Urinary bladder (tissue), 4 donors: ENCODE results near the gene FAM222A. TPM values are rescaled to one million over a fixed set of nuclear protein-coding genes. Genes with fewer than 3 reads are reported as not detected.

ENCODE experiments used
- DNase-seq: peaks from one replicate; pipeline ENCODE4 v3.0.0-alpha.2; 2015; ENCODE audit errors: extremely low spot score
- H3K27ac ChIP-seq: one replicate; pipeline ENCODE4 v1.5.1; 2013; ENCODE audit warnings: low read depth, mild to moderate bottlenecking, moderate library complexity
- H3K36me3 ChIP-seq: one replicate; pipeline ENCODE4 v1.6.1; 2013; ENCODE audit warnings: mild to moderate bottlenecking, moderate library complexity; ENCODE audit not compliant: insufficient read depth
- H3K4me1 ChIP-seq: one replicate; pipeline ENCODE4 v1.6.1; 2013; ENCODE audit warnings: mild to moderate bottlenecking, moderate library complexity; ENCODE audit not compliant: insufficient read depth
- H3K4me3 ChIP-seq: one replicate; pipeline ENCODE4 v1.5.1; 2013; ENCODE audit warnings: low read depth, low read length
- WGBS: extraction: QIAGEN DNeasy Blood & Tissue Kit; methylation state at CpG from one replicate; pipeline ENCODE4 v1.1.7; 2013; 5-methylcytosine and 5-hydroxymethylcytosine counted together
- polyA plus RNA-seq: library from polyadenylated mRNA; stranded (reverse); fragments of 200-250 nt; gene quantifications from one replicate; pipeline ENCODE4 v1.2.3, GENCODE V29; 2013
- total RNA-seq: library from RNA; depleted of rRNA; stranded (reverse); fragments of >200 nt; gene quantifications from one replicate; pipeline ENCODE4 v1.2.3, GENCODE V29; 2014
- donor health status: healthy with polysubstance abuse.
- donor health status: healthy.

FAM222A gene
- total and polyA plus RNA-seq, 2 donors, result 1.2 TPM

- Histone ChIP-seq H3K36me3 (no peaks in the 10 kb centered on the region), H3K27ac (no peak overlapping the region), H3K4me3 (no peak overlapping the region), H3K4me1 (no peaks in the 10 kb centered on the region)
- DNase-seq, result no peak
- 89% methylated on average over 1 of the region's 1 CpG for WGBS
Measured at GRCh38 chr12:109789526-109790048, 76.0 kb downstream of the FAM222A start.

- H3K27ac ChIP-seq, result no peak overlapping the region
- no peaks in the 10 kb centered on the region for H3K4me1 ChIP-seq
- no peak for DNase-seq
- no peak overlapping the region for H3K4me3 ChIP-seq
- H3K36me3 ChIP-seq, result no peaks in the 10 kb centered on the region
Measured at GRCh38 chr12:109792992-109793391, 79.4 kb downstream of the FAM222A start.

- DNase-seq, result no peak
- Histone ChIP-seq H3K36me3 (no peaks in the 10 kb centered on the region), H3K4me1 (no peaks in the 10 kb centered on the region), H3K4me3 (no peak overlapping the region), H3K27ac (no peak overlapping the region)
- 47% methylated on average over 4 of the region's 4 CpGs for WGBS
Measured at GRCh38 chr12:109793411-109793810, 79.8 kb downstream of the FAM222A start.

- Histone ChIP-seq H3K4me1 (no peaks in the 10 kb centered on the region), H3K4me3 (no peak overlapping the region), H3K27ac (no peak overlapping the region), H3K36me3 (no peaks in the 10 kb centered on the region)
- WGBS, result 89% methylated on average over 26 of the region's 26 CpGs
- no peak for DNase-seq
Measured at GRCh38 chr12:109793826-109794501, 80.3 kb downstream of the FAM222A start.

- no peaks in the 10 kb centered on the region for H3K4me1 ChIP-seq
- no peak overlapping the region for H3K27ac ChIP-seq
- no peak overlapping the region for H3K4me3 ChIP-seq
- DNase-seq, result no peak
- no peaks in the 10 kb centered on the region for H3K36me3 ChIP-seq
- 95% methylated on average over 2 of the region's 2 CpGs for WGBS
Measured at GRCh38 chr12:109795023-109795422, 81.4 kb downstream of the FAM222A start.

- H3K36me3 ChIP-seq, result no peaks in the 10 kb centered on the region
- no peak for DNase-seq
- H3K27ac ChIP-seq, result no peak overlapping the region
- H3K4me3 ChIP-seq, result no peak overlapping the region
- 56% methylated on average over 2 of the region's 2 CpGs for WGBS
- no peaks in the 10 kb centered on the region for H3K4me1 ChIP-seq
Measured at GRCh38 chr12:109796057-109796456, 82.4 kb downstream of the FAM222A start.

- WGBS, result 83% methylated on average over 19 of the region's 19 CpGs
- H3K4me3 ChIP-seq, result no peak overlapping the region
- DNase-seq, result no peak
- H3K36me3 ChIP-seq, result no peaks in the 10 kb centered on the region
- H3K27ac ChIP-seq, result no peak overlapping the region
- no peaks in the 10 kb centered on the region for H3K4me1 ChIP-seq
Measured at GRCh38 chr12:109797905-109798669, 84.5 kb downstream of the FAM222A start.

- no peak overlapping the region for H3K4me3 ChIP-seq
- no peak overlapping the region for H3K27ac ChIP-seq
- no peak for DNase-seq
- H3K4me1 ChIP-seq, result no peaks in the 10 kb centered on the region
- no peaks in the 10 kb centered on the region for H3K36me3 ChIP-seq
- 89% methylated on average over 20 of the region's 20 CpGs for WGBS
Measured at GRCh38 chr12:109798691-109799090, 85.1 kb downstream of the FAM222A start.

GRCh38 chr12:109800536-109800935 lies 86.9 kb downstream of the FAM222A start:
- Histone ChIP-seq H3K4me3 (no peak overlapping the region), H3K27ac (no peak overlapping the region), H3K4me1 (no peaks in the 10 kb centered on the region), H3K36me3 (no peaks in the 10 kb centered on the region)
- DNase-seq, result no peak
- WGBS, result 91% methylated on average over 13 of the region's 13 CpGs

- Histone ChIP-seq H3K27ac (no peak overlapping the region), H3K36me3 (no peaks in the 10 kb centered on the region), H3K4me3 (no peak overlapping the region), H3K4me1 (no peaks in the 10 kb centered on the region)
- 94% methylated on average over 15 of the region's 15 CpGs for WGBS
- DNase-seq, result no peak
Measured at GRCh38 chr12:109802828-109803227, 89.2 kb downstream of the FAM222A start.

- 84% methylated on average over 3 of the region's 3 CpGs for WGBS
- no peaks in the 10 kb centered on the region for H3K4me1 ChIP-seq
- H3K4me3 ChIP-seq, result no peak overlapping the region
- DNase-seq, result no peak
- no peak overlapping the region for H3K27ac ChIP-seq
- no peaks in the 10 kb centered on the region for H3K36me3 ChIP-seq
Measured at GRCh38 chr12:109803678-109804077, 90.1 kb downstream of the FAM222A start.

GRCh38 chr12:109804820-109805761 lies 91.5 kb downstream of the FAM222A start:
- Histone ChIP-seq H3K4me1 (no peaks in the 10 kb centered on the region), H3K36me3 (no peaks in the 10 kb centered on the region), H3K27ac (no peak overlapping the region), H3K4me3 (no peak overlapping the region)
- no peak for DNase-seq
- 38% methylated on average over 12 of the region's 12 CpGs for WGBS

GRCh38 chr12:109807954-109808643 lies 94.5 kb downstream of the FAM222A start:
- H3K27ac ChIP-seq, result no peak overlapping the region
- WGBS, result 93% methylated on average over 12 of the region's 12 CpGs

More at GRCh38 chr12:109807954-109808643, 94.5 kb downstream of the FAM222A start:
- Histone ChIP-seq H3K4me3 (no peak overlapping the region), H3K4me1 (no peaks in the 10 kb centered on the region), H3K36me3 (no peaks in the 10 kb centered on the region)
- no peak for DNase-seq
